D721Med (cell line): ENCODE results near the gene THPO.

Experiments
- DNase-seq: peaks from one replicate; pipeline ENCODE4 v3.0.0; 2011; ENCODE audit warnings: low spot score; ENCODE audit not compliant: insufficient read length
- FAIRE-seq: peaks from 2 replicates; lab custom pipeline; 2011; peaks lifted over from hg19 to GRCh38; lab: Jason Lieb, UNC
- CTCF ChIP-seq: IDR thresholded peaks from 2 replicates; pipeline ENCODE4 v1.5.1; 2012; ENCODE audit warnings: mild to moderate bottlenecking, control low read depth; ENCODE audit not compliant: insufficient read depth; ENCODE audit errors: missing control alignments

The THPO gene

GRCh38 chr3:184389935-184390528 lies 12.0 kb upstream of the THPO start:
- DNase-seq (no peak), FAIRE-seq (no peak)
- TF ChIP-seq CTCF = no peak

- TF ChIP-seq CTCF = no peak
- DNase-seq = no peak
- no peak for FAIRE-seq
Measured at GRCh38 chr3:184389384-184389783, 11.4 kb upstream of the THPO start.

- TF ChIP-seq CTCF = no peak
- FAIRE-seq = no peak
- no peak for DNase-seq
Measured at GRCh38 chr3:184388936-184389230, 10.9 kb upstream of the THPO start.

GRCh38 chr3:184388164-184388935 lies 10.3 kb upstream of the THPO start:
- DNase-seq (no peak), FAIRE-seq (no peak)
- TF ChIP-seq CTCF = no peak

GRCh38 chr3:184387174-184387714 lies 9.2 kb upstream of the THPO start:
- DNase-seq (no peak), FAIRE-seq (no peak)
- TF ChIP-seq CTCF = no peak

- FAIRE-seq (no peak), DNase-seq (no peak)
- no peak for TF ChIP-seq CTCF
Measured at GRCh38 chr3:184386047-184386806, 8.2 kb upstream of the THPO start.
